Activated gamma-delta T cell (primary cell): ENCODE measurements around the gene FRYL.

ENCODE experiments used
- DNase-seq: peaks from one replicate; lab custom pipeline; 2025; lab: John Stamatoyannopoulos, UW

Gene FRYL

GRCh38 chr4:48604527-48604926, 175.6 kb downstream of the FRYL start:
- DNase-seq: no peak

DNA sequence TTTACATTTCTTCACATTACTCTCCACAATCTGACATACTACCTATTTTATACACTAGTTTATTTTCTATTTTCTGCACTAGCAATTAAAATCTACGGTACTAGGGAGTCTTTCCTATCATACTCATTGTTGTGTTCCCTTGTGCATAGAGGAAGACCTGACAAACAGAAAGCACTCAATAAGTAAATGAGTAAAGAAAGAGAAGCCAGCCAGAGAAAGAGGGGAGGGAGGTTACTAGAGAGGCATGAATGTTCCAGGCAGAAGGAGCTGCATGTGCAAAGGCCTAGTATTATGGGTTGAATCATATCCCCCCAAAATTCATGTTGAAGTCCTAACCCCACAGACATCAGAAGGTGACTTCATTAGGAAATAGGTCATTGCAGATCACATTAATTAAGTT, 176.0 kb downstream of the FRYL start:
- no peak for DNase-seq

DNA sequence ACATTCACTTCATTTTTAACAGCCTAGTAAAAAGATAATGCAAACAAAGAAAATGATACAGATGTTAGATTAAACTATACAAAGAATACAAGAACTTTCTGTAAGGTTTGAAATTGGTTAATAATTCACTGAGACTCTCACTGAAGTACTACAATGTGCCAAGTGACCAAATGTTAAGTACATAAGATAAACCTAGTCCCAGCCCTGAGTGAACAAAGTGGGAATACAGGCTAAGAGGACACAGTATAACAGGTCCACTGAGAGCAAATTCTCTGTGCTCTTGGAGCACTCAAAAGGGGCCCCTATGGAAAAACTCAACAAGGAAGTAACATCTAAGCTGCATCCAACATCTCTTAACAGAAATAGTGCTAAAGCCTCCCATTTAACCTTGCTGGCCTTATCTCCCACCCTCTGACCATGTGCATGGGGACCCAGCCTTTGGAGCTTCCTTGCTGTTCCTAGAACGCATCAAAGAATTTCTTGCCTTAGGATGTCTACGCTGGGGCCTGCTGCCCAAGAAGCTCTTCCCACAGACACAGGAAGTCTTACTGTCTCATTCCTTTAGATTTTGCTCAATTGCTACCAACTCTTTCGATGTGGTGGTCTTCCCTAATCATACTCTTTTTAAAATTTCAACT, 176.6 kb downstream of the FRYL start:
- DNase-seq: no peak

DNA sequence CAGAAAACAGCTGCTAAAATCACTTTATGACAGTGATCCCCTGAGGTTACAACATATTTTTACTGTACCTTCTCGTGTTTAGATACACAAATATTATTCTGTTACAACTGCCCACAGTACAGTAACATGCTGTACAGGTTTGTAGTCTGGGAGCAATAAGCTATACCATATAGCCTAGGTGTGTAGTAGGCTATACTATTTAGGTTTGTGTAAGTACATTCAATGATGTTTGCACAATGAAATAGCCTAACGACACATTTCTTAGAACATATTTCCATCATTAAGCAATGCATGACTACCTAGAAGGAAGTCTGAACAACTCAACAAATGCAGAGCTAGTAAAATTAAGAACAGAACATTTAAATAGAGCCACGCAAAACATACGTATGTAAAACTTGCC, 177.3 kb downstream of the FRYL start:
- no peak for DNase-seq

DNA sequence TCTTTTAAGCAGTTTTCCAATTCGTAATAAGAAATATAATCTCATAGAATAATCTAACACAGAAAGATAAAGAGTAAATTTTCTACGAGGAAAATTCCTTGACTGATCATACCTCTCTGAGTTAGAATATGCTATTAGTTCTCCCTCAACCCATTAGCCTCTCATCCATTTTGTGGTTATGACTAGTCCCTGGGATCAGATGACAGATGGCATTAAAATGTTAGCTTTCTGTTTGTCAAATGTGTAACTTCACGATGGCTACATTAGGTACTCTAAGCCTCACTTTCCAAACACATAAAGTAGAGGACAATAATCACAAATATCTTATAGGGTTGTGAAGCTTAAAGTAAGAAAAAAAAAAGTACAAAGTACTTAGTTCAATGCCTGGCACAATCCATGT, 177.9 kb downstream of the FRYL start:
- no peak for DNase-seq

GRCh38 chr4:48596336-48596735, 183.7 kb downstream of the FRYL start:
- DNase-seq: no peak

DNA sequence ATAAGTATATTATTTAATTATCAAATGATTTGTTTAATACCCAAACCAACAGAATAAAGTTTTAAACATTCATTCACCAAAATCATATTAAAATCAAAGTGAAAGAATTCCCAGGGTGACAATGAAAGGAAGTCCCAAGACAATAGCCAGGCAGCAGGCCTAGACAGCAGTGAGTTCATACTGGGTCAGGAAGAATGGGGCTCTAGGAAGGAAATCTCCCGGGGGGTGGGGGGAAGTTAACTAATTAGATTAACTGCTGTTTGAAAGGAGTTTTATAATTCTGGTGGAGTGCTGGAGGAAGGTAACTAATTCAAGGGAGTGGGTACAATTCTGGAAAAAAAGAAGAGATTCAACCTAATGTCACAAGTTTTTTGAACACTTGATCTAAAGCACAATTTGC, 185.9 kb downstream of the FRYL start:
- DNase-seq: no peak

DNA sequence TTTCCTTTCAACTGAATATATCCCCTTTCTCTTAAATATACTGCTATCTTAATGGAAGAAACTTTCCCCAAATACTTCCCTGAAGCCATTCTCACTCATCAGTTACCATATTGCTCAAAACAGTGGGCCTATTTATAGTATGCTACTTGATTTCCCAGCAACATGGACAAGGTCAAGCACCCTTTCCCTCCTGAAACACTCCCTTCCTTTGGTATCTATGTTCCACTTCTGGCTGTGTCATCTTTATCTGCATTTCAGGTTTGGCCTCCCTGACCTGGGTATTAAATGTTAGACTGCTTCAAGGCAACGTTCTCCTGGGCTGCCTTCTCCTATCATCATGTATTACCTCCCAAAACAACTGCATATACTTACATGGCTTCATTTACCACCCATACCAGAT, 188.7 kb downstream of the FRYL start:
- DNase-seq: no peak

- no peak for DNase-seq
Measured at GRCh38 chr4:48590884-48591283, 189.2 kb downstream of the FRYL start.

DNA sequence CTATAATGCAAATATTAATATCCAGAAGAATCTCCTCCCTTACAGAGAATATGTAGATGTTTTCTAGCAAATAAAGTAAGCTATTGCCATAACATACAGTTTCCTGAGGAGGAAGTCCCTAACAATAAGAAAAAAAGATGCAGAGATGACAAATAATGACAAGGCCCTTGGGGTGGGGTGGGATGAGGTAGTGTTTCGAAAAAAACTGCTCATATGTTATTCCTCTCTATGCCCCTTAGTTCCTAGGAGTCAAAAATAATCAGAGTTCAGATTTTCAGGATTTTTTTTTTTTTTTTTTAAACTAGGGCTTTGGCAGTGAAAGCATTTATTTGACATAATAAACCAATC, 191.0 kb downstream of the FRYL start:
- no peak for DNase-seq

DNA sequence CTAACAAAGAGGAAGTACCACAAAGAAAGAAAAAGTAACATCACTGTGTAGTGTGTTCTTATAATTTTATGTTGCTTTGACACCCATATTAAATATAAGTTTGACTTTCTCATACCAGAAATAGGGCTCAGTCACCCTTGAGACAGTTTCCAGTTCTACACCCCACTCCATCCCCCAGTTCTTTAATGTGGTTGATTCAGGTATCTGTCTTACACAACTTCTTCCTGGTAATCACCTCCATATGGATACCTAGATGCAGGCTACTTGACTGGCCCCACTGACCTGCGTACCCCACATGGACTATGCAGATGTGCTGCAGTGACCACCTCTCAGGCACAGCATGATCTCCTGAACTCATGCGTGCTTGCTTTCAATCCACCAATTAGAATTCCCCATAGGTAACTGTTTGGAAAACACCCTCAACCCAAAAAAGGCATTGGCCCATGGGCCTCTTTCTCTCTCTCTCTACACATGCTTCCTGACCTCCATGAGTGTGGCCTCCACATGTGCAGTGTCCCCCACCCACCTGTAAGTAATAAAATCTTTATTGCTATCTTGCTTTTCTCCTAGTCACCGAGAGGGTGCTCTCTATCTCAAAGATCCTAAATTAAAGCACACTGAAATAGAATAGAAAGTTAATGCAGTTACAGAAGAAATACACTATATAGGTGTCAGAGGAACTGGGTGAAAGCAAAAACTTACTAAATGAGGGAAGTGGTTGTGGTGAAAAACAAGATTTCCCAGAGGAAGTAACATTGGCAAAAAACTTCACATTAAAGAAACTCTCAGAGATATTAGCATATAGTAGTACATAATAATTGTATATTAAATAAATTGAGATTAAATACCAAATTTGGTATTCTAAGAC, 191.6 kb downstream of the FRYL start:
- no peak for DNase-seq

DNA sequence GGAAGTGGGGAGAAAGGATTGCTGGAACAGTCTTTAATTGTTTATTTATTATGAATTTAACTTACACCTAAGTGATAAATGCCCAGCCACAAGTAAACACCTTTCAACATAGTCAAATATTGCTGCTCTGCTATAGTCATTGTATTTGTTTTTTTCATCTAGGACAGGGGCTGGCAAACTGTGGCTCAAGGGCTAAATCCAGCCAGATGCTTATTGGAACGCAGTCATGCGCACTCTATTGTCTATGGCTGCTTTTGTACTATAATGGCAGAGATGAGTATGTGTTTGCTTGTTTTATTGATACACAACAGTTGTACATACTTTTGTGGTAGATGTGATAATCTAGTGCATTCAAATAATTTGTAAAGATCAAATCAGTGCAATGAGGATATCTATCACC, 194.7 kb downstream of the FRYL start:
- no peak for DNase-seq

DNA sequence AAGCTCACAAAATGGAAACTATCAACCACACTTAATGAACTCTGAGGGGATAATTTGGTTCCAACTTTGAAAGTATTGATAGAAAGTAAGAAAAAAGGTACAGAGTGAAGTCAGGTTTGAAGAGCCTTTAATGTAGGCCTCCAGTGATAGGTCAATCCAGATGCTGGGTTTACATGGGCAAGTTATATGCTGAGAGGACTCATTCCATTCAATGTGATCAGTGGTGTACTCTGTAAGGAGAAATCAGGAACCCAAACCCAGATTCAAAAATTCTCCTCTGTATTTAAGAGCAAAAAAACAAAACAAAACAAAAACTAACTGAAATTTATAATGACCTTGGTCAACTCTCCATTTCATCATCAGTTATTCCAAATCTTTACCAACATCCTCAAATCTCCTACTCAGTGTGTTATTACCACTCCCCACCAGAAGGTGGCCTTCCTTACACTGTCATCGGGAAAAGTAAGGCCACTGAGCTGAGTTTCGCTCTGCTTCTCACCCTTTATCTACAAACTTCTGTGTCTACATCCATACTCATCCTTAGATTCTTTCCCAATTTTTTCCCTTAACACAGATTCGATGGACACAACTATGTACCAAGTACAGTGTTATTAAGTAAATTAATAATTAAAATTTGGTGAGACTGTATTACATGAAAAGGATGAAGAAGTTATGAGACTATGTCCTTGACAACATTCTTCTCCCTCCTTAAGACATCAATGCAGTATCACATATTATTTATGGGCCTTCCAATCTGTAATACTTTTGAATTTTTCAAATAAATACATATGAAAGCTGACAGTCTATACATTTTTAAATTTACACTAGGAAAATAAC, 201.7 kb downstream of the FRYL start:
- DNase-seq: no peak

DNA sequence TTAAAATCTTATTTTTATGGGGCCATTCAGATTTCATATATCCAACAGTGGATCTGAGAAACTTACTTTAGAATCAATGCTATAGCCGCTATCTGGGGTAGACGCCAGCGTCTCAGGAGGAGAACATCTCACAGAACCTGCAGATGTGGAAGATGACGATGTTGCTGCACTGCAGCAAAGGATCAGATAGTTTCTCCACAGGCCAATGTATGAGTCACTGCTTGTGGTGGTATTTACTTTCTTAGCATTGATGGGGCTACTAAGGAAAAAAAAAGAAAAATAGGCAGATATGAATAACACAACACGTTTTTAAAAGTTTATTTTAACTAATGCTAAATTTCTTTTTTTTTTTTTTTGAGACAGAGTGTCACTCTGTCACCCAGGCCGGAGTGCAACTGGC, 204.1 kb downstream of the FRYL start:
- DNase-seq: no peak

DNA sequence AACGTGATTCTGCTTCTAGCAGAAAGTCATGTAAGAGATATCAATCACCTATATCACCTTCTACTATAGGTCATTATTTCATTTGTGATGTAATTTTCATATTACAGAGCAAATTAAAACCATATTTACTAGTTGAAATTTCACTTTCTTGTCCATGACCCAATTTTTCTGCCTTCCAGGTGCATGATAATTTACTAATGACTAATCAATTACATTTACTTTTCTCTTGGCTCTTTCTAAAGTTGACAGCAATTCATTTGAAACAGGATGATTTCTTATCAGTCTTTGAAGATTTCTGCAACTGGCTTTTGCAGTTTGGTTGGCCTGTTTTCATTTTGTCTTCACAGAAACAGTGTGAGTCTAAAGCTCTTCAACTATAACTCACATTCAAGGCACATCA, 208.6 kb downstream of the FRYL start:
- DNase-seq: no peak

DNA sequence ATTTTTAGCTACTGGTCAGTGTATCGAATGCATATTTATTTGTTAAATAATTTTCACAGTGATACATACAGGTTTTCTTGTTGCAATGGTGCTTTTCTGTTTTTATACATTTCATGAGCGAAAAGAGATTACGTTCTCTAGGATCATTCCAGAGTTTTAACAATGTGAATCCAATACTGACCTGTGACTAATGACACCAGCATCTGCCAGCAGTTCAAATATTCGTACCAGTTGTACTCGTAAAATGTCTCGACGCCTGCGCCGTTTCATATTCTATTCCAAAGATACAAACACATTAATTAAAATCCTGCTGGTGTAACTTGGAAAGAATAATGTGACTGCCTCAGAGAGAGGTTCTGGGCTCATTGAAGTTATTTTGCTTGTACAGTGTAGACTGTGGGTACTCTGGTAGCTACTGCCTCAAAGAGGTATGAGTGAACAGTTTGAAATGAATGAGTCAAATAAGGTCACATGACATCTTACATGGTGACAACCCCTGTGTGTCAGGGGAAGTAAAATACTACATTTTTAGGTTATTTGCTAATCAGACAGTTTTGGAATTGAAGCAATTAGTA, 209.3 kb downstream of the FRYL start:
- no peak for DNase-seq

DNA sequence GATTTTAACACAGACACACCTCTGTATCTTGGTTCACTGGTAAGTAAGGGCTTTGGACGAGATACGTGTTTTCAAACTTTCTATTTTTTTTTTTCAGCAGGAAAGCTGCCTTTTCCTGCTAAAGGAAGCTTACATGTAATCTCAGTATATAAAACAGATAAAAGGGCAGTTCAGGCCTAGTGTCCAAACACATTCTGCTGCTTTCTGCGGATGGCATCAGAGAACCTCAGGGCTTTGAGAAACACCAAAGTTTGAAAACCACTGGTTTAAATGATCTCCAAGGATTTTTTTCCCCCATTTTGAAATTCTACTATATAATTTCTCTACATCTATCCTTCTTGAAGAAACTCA, 214.1 kb downstream of the FRYL start:
- no peak for DNase-seq

DNA sequence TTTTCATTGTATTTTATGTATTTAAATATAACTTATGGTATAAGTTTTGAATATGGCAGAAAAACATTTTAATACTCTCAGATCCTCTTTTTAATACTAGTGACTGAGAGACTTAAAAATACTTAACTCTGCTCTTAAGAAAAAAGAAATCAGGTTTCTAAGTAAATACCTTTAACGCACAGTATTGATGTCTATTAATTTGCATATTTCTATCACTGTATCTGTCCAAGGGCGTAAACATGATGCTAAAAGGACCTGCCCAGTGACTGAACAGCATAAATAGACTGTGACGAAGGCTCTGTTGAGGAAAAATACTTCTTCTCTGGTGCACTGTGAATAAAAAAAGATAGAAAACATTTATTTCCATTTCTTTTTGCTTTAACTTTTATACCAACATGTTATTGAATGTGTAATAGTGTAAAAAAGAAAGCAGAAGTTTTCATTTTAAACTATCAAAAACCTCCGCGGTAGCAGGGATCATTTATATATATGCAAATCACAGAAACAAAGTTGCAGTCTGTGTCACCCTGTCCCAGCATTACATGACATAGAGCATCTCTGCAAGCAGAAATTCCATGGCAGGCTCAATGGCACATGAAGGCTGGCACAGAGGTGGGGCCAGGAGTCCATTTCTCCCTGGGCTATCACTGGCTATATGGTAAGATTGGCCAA, 214.6 kb downstream of the FRYL start:
- DNase-seq: no peak

DNA sequence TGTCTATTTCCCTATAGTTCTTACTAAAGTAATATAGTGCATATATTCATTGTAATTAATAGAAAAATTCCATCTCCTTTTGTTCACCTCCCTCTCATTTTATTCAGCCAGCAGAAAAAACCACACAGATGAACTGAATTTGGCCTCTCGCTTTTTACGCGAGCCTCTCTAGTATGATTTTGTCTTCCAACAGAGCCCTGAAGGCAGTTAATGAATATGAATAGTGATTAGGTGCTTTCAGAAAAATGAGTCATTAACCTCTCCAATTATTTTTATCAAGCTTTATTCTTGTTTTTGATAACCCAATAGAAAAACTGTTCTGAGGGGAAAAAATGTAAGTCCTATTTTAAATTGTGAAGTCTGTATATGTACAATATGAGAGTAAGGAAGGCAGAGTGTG, 215.9 kb downstream of the FRYL start:
- no peak for DNase-seq

- DNase-seq: no peak
Measured at GRCh38 chr4:48558819-48559218, 221.3 kb downstream of the FRYL start.

- no peak for DNase-seq
Measured at GRCh38 chr4:48558026-48558425, 222.1 kb downstream of the FRYL start.

DNA sequence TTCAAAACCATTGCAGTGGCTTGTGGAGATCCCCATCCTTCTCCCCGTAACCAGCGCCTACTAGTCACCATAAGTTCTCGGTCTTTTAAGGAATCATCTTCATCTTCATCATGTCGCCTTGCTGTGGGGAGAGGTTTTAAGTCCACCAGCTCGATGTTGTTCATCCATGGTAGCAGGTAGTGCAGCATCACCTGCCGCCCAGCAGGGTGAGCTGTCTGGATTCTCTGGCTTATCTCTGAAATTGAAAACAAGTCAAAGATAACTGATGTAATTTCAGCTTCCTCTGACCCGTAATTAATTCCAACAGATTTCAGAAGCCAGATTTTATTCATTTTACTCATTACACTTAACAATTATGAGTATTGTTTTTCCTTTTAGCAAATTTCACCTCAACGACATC, 222.6 kb downstream of the FRYL start:
- DNase-seq: no peak
